Activated CD4-positive, alpha-beta T cell treated with anti-CD3 and anti-CD28 coated beads, Interleukin-2, amount 50 U/mL, for 16 hours (primary cell): ENCODE results near the gene KBTBD7.

Experiments used
- DNase-seq: peaks from one replicate; pipeline ENCODE4 v3.0.0-alpha.2; 2020

KBTBD7 gene

GRCh38 chr13:41193919-41194824 is at the start of gene KBTBD7:
Gene KBTBD7, minus strand, starts transcription at chr13:41194569. Its CDS starts 312 bp downstream, at chr13:41194257.
- peak; percentile 96 for DNase-seq

- DNase-seq = no peak
Measured at GRCh38 chr13:41241626-41242025, 47.3 kb upstream of the KBTBD7 start.

GRCh38 chr13:41236369-41236768 is 42.0 kb upstream of the KBTBD7 start:
- no peak for DNase-seq

GRCh38 chr13:41232578-41233480 is 38.5 kb upstream of the KBTBD7 start:
- no peak for DNase-seq

GRCh38 chr13:41231786-41232185 is 37.4 kb upstream of the KBTBD7 start:
- DNase-seq = no peak

- no peak for DNase-seq
Measured at GRCh38 chr13:41231025-41231677, 36.8 kb upstream of the KBTBD7 start.

- DNase-seq = no peak
Measured at GRCh38 chr13:41229356-41229755, 35.0 kb upstream of the KBTBD7 start.

- DNase-seq = no peak
Measured at GRCh38 chr13:41224113-41225110, 30.0 kb upstream of the KBTBD7 start.

GRCh38 chr13:41222259-41222852 is 28.0 kb upstream of the KBTBD7 start:
- DNase-seq = peak; percentile 66

GRCh38 chr13:41220401-41220800 is 26.0 kb upstream of the KBTBD7 start:
- DNase-seq = no peak

GRCh38 chr13:41216160-41216559 is 21.8 kb upstream of the KBTBD7 start:
- no peak for DNase-seq

- no peak for DNase-seq
Measured at GRCh38 chr13:41213919-41214318, 19.6 kb upstream of the KBTBD7 start.

- DNase-seq = no peak
Measured at GRCh38 chr13:41213316-41213715, 18.9 kb upstream of the KBTBD7 start.

GRCh38 chr13:41212881-41213280 is 18.5 kb upstream of the KBTBD7 start:
- DNase-seq = no peak

GRCh38 chr13:41211062-41211461 is 16.7 kb upstream of the KBTBD7 start:
- no peak for DNase-seq

- DNase-seq = no peak
Measured at GRCh38 chr13:41206467-41206866, 12.1 kb upstream of the KBTBD7 start.

GRCh38 chr13:41203810-41204209 is 9.4 kb upstream of the KBTBD7 start:
- DNase-seq = no peak

- DNase-seq = no peak
Measured at GRCh38 chr13:41200126-41200525, 5.8 kb upstream of the KBTBD7 start.

- DNase-seq = no peak
Measured at GRCh38 chr13:41199526-41199925, 5.2 kb upstream of the KBTBD7 start.

GRCh38 chr13:41199079-41199478 is 4.7 kb upstream of the KBTBD7 start:
- peak; percentile 25 for DNase-seq

GRCh38 chr13:41196620-41197019 is 2.3 kb upstream of the KBTBD7 start:
- no peak for DNase-seq
